Loucy (cell line): ENCODE measurements around the gene MCHR2.

Experiments
- CTCF ChIP-seq: fragments of 200-600 bp; sonication (generic); conservative IDR thresholded peaks from 2 replicates; pipeline ENCODE4 v1.5.1; 2014; ENCODE audit warnings: mild to moderate bottlenecking, antibody characterized with exemption, low read length
- EZH2phosphoT487 ChIP-seq: fragments of 200-600 bp; IDR thresholded peaks from 2 replicates; pipeline ENCODE4 v1.6.1; 2018; ENCODE audit warnings: antibody characterized with exemption, mild to moderate bottlenecking, moderate library complexity, borderline replicate concordance

DNA sequence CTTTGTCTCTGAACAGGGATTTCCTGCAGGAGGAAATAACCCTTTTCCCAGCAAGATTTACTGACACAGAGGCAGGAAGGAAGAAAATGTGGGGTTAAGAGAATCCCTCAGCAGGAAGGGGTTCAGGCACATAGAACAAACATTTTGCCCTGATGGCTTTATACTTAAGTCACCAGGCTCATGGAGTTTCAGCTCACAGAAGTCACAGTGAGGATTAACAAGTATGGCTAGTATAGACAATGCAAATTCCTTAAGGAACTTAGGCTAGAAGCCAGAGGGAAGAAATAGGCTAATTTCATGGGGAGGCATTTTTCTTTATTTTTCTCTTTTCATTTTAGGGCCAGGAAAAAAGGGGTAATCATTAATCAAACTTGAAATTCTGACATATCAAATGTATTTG is 50.2 kb downstream of the MCHR2 start:
- TF ChIP-seq CTCF, result no peak
- no peak for TF ChIP-seq EZH2phosphoT487
